Head of caudate nucleus (tissue), 42 donors: ENCODE data around the gene NR3C2.
"Not testable (repeated sequence)": the region's sequence is repeated elsewhere in the genome, so short reads cannot be mapped to it uniquely, and the experiment has no call there.

Experiments used
- DNase-seq, 42 donors: peaks; one replicate each; pipeline versions ENCODE4 v3.0.0 to v3.0.0-alpha.2; 2020 to 2021; ENCODE audit warnings: mixed read lengths in 7 of 42
- intact Hi-C: fragments of 100-400 bp; cut with DNase I; formaldehyde crosslinking; loops from one replicate; pipeline ENCODE4 v1.15.0; 2022

Gene NR3C2

DNA sequence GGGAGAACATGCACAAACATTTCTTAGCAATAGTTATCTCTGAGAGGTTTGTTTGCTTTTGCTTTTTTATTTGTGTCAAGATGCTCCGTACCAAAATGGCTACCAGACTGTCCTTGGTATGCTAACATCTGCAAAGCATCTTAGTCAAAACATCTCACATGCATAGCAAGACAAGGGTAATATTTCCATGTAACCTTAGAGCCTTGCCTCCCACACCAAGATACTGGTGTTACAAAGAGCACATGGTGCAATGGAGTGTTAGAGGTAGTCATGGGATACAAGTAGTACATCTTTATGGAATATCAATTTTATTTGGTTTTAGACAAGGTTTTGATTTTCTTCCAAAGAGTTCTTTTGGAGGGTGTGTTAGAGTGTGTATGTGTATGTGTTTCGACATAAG, 109.7 kb downstream of the NR3C2 start:
- DNase-seq: no peak
- intact Hi-C loops: no loop called here

DNA sequence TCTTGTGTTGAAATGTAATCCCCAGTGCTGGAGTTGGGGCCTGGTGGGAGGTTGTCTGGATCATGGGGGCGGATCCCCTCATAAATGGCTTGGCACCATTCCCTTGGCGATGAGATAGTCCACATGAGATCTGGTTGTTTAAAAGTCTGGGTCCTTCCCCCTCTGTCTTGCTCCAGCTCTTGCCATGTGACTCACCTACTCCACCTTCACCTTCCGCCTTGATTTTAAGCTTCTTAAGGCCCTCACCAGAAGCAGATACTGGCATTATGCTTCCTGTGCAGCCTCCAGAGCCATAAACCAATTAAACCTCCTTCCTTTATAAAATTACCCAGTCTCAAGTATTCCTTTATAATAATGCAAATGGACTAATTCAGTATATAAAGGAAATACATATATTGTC, 111.5 kb downstream of the NR3C2 start:
- no peak for DNase-seq
- intact Hi-C loops: no loop called here

GRCh38 chr4:148330161-148330560, 112.1 kb downstream of the NR3C2 start:
- intact Hi-C loops: no loop called here
- DNase-seq: no peak

- intact Hi-C loops: no loop called here
- DNase-seq: no peak
Observed at GRCh38 chr4:148329751-148330150, 112.5 kb downstream of the NR3C2 start.

- intact Hi-C loops: no loop called here
- no peak for DNase-seq
Observed at GRCh38 chr4:148327683-148328082, 114.5 kb downstream of the NR3C2 start.

GRCh38 chr4:148323316-148323715, 118.9 kb downstream of the NR3C2 start:
- intact Hi-C loops, DNase-seq: not testable (repeated sequence)

DNA sequence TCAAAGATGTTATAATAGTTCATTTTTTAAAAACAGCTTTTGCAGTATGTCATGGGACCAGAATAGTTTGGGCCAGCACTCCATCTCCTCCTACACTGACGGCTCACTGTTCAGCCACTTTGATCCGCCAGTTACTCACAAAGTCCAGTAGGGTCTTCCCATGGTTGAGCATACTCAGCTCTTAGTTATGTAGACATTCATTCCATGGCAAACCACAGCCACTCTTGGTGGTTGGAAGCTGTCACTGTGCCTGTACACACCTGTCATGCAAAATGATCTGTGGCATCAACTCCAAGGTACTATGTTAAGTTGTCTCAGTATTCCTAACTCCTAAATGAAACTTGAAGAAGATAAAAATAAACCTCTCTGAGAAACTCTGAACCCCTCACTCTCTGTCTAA, 127.2 kb downstream of the NR3C2 start:
- DNase-seq: no peak

GRCh38 chr4:148312956-148313490, 129.2 kb downstream of the NR3C2 start:
- DNase-seq: no peak
- intact Hi-C loops: no loop called here

More for the DNA sequence above, 127.2 kb downstream of the NR3C2 start:
- intact Hi-C loops: no loop called here

- intact Hi-C loops: no loop called here
- no peak for DNase-seq
Observed at GRCh38 chr4:148311526-148311925, 130.7 kb downstream of the NR3C2 start.

GRCh38 chr4:148310756-148311155, 131.5 kb downstream of the NR3C2 start:
- intact Hi-C loops: no loop called here
- no peak for DNase-seq

DNA sequence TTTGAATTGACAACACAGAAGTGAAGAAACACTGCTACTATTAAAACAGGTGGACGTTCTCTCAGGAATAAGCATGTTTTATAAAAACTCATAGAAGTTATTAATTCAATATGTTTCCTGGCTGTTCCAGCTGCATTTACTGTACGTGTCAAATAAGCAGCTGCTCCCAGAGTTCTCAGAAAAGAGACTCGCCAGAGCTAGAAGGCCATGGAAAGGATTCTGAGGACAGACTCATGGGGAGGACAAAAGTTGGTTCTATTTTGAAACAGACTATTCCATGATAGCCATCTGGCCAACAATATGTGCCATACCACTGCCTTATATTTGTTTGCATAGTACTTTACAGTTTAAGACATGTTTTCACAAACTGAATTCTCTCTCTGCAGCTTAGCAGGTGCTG, 136.5 kb downstream of the NR3C2 start:
- DNase-seq: no peak
- intact Hi-C loops: no loop called here

GRCh38 chr4:148302416-148302815, 139.8 kb downstream of the NR3C2 start:
- no peak for DNase-seq
- intact Hi-C loops: no loop called here

- intact Hi-C loops: no loop called here
Observed at GRCh38 chr4:148300877-148301276, 141.3 kb downstream of the NR3C2 start.

GRCh38 chr4:148299337-148299736, 142.9 kb downstream of the NR3C2 start:
- DNase-seq: no peak
- intact Hi-C loops: no loop called here

More at GRCh38 chr4:148300877-148301276, 141.3 kb downstream of the NR3C2 start:
- DNase-seq: no peak

DNA sequence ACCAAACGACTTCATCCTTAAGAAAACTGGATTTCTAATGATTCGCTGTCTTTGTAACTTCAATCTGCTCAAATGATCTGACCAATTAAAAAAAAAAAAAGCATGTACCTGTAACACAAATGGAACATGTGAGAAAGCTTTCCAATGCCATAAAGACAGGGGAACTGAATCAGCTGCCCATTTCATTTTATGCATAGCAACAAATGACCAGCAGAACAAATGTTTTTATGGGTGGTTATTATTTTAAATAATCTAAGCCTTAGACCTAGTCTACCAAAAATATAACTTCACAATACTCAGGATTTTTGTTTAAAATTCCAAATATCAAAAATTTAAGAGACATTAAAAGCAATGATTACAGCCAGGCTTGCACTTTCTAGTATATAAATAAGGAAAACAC, 145.7 kb downstream of the NR3C2 start:
- no peak for DNase-seq
- intact Hi-C loops: no loop called here

DNA sequence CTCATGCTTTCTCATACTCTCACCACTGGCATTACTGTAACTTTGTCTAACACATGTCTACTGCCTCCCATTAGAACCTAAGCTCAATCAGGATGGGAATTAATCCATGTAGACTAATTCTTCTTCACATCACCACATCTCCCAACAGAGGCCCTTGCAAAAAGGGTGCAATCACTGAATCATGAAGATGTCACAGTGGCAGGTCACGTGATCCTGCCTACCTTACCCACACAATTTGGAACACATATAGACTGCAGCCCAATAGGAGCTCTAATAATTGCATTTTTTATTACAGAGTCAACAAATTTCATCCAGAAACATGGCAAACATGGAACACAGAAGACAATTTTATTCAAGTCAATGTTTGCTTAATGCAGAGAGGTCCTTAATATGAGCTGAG, 146.6 kb downstream of the NR3C2 start:
- DNase-seq: no peak
- intact Hi-C loops: no loop called here

GRCh38 chr4:148293571-148293970, 148.6 kb downstream of the NR3C2 start:
- intact Hi-C loops: no loop called here
- no peak for DNase-seq

DNA sequence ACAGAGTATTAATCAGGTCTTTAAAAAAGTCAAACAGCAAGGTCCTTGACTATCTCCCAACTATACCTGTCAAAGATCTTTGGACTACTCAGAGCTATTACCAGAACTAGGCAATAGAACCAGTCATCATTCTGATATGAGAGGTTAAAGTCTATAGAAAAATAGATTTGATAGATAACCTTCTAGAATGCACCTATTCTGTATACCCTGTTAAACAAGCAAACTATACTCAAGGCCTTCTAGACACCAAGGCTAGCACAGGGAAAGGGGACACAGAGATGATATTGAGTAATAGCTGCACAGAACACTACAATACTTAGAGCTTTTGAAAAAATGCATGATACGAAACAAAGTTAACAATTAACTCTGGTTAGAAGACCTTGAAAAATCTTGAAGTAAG, 149.5 kb downstream of the NR3C2 start:
- DNase-seq: no peak
- intact Hi-C loops: no loop called here

- intact Hi-C loops: no loop called here
- DNase-seq: no peak
Observed at GRCh38 chr4:148289740-148290139, 152.5 kb downstream of the NR3C2 start.

GRCh38 chr4:148288448-148288847, 153.8 kb downstream of the NR3C2 start:
- DNase-seq: no peak
- intact Hi-C loops: no loop called here

GRCh38 chr4:148287111-148287510, 155.1 kb downstream of the NR3C2 start:
- intact Hi-C loops: no loop called here
- no peak for DNase-seq

DNA sequence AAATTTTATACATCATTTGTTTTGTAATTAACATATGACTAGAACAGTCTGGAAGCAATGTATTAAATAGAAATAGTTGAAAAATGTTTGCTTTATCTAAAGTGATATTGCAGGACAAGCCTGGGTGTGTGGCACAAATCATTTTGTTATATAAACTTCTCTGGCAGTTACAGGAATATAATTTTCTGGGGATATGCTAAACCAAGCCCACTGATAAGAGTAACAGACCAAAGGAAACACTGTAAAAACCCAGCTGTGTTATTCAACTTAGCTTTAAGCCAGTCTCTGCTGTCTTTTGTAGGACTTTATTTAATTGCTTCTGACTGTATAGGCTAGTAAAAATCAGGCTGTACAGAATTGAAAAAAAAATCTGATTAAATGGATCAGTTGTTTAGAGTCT, 156.2 kb downstream of the NR3C2 start:
- DNase-seq: no peak
- intact Hi-C loops: no loop called here
